ENCODE results near the gene MARCHF11. TPM values are rescaled to one million over a fixed set of nuclear protein-coding genes. Genes with fewer than 3 reads are reported as not detected.

The MARCHF11 gene
- total and polyA plus RNA-seq, 2 of the 8 experiments (the other 6 are each of a cell fraction or from before 2014, with no cell fraction given), result 0.27 to 0.82 TPM

GRCh38 chr5:16064135-16064893 lies 115.3 kb downstream of the MARCHF11 start:
- Histone ChIP-seq H3K4ac (replicated peaks; ENCODE audit: insufficient read length, low read depth, low read length) (no peak overlapping the region), H4K20me1 (replicated peaks in 1 of 2; ENCODE audit: control insufficient read depth in 1 of 2, insufficient read depth in 2 of 2, low read length in 2 of 2) (no peaks in the 10 kb centered on the region), H3K23me2 (ENCODE audit: low read depth, low read length) (0 out of 2 replicates have a peak, but pooled peaks cover 2% of the 10 kb centered on the region), H3K27me3 (replicated peaks in 1 of 4; ENCODE audit: control insufficient read depth in 3 of 4, extremely low read depth in 1 of 4, insufficient read depth in 3 of 4, low read length in 3 of 4) (peaks cover 0 to 1% (median 0%) of the 10 kb centered on the region in 4 experiments; a peak in 1 of 7 replicates), H3K9me3 (ENCODE audit: insufficient read depth in 2 of 2, low read depth in 1 of 2, low read length in 1 of 2) (no peaks in the 10 kb centered on the region), H3K27ac (ENCODE audit: low read depth, low read length) (no peak overlapping the region), H4K5ac (ENCODE audit: insufficient read length, low read depth, low read length) (no peak overlapping the region), H3K79me2 (ENCODE audit: control insufficient read depth in 1 of 2, insufficient read depth in 2 of 2, low read length in 2 of 2) (no peaks in the 10 kb centered on the region), H2BK15ac (ENCODE audit: low read length) (no peak overlapping the region), H2BK20ac (ENCODE audit: low read length) (no peak overlapping the region), H3K9ac (replicated peaks in 1 of 4; ENCODE audit: extremely low read depth in 1 of 4, low read depth in 3 of 4, low read length in 3 of 4) (no peak overlapping the region), H3K56ac (replicated peaks; ENCODE audit: insufficient read length, low read depth, low read length) (no peak overlapping the region), H2AK5ac (ENCODE audit: low read depth, low read length) (no peak overlapping the region), H3K79me1 (ENCODE audit: low read depth, low read length) (no peaks in the 10 kb centered on the region), H3K18ac (ENCODE audit: extremely low read depth, low read length) (no peak overlapping the region), H2BK120ac (replicated peaks; ENCODE audit: low read depth, low read length) (no peak overlapping the region), H3K4me1 (replicated peaks in 1 of 4; ENCODE audit: control insufficient read depth in 3 of 4, insufficient read depth in 4 of 4, low read length in 3 of 4) (no peaks in the 10 kb centered on the region), H4K8ac (ENCODE audit: extremely low read depth, insufficient read depth, low read length) (no peak overlapping the region), H2AFZ (ENCODE audit: low read length) (no peak overlapping the region), H3K4me2 (ENCODE audit: insufficient read depth in 1 of 2, low read depth in 2 of 2, low read length in 2 of 2) (no peak overlapping the region), H4K91ac (replicated peaks; ENCODE audit: insufficient read length, low read length) (no peak overlapping the region), H3K14ac (ENCODE audit: insufficient read length) (no peak overlapping the region), H2BK12ac (ENCODE audit: low read depth, low read length) (no peak overlapping the region), H2BK5ac (ENCODE audit: low read depth, low read length) (no peak overlapping the region), H3K36me3 (ENCODE audit: control insufficient read depth in 2 of 4, insufficient read depth in 4 of 4, low read length in 3 of 4) (no peaks in the 10 kb centered on the region), H3K23ac (ENCODE audit: insufficient read length) (no peak overlapping the region), H3K4me3 (ENCODE audit: extremely low read depth in 1 of 4, insufficient read depth in 2 of 4, low read depth in 3 of 4, low read length in 4 of 4) (no peak overlapping the region)
- no peak for DNase-seq (ENCODE audit: low read depth in 1 of 2, low spot score in 2 of 2)
- POLR2A ChIA-PET (ENCODE audit: partially characterized antibody), result no interaction called here
- CTCF ChIA-PET (ENCODE audit: partially characterized antibody), result interaction anchor here (1.1 to 1.2 kb wide), 2 partner anchors 16 to 22 kb away, joined by 3 read pairs; no protein-coding TSS in a partner anchor
- no peak for FAIRE-seq
- 89% methylated on average over 9 of the region's 9 CpGs; no CpG with 5 or more reads in 1 of the 2 experiments for WGBS, 2 experiments (ENCODE audit: extremely low coverage in 1 of 2, insufficient coverage in 1 of 2, insufficient read length in 1 of 2, insufficient replicate concordance in 2 of 2, low coverage in 1 of 2, low lambda C conversion rate in 2 of 2, missing lambda C conversion rate in 1 of 2)
- TF ChIP-seq CTCF (IDR thresholded peaks at IDR 0.05; ENCODE audit: control extremely low read depth in 1 of 3, insufficient read depth in 1 of 3, low read depth in 1 of 3, low read length in 3 of 3) (peak in 1 of 3 experiments; percentile 17; a peak in 2 of 4 replicates), USF2 (IDR thresholded peaks at IDR 0.05; ENCODE audit: low read length) (no peak), RAD21 (IDR thresholded peaks at IDR 0.05 in 1 of 2, conservative IDR thresholded peaks at IDR 0.05 in 1 of 2; ENCODE audit: low read depth in 2 of 2, low read length in 2 of 2) (peak; percentile 45 to 49; a peak in 3 of 4 replicates), KDM5A (IDR thresholded peaks at IDR 0.05; ENCODE audit: low read length) (no peak), YY1 (IDR thresholded peaks at IDR 0.05; ENCODE audit: low read depth, low read length) (no peak), JUND (IDR thresholded peaks at IDR 0.05; ENCODE audit: low read length) (no peak), RBBP5 (IDR thresholded peaks at IDR 0.05; ENCODE audit: borderline replicate concordance, low read depth, low read length) (no peak), KDM4A (IDR thresholded peaks at IDR 0.05; ENCODE audit: low read depth, low read length, severe bottlenecking) (no peak)

Data from H1 (cell line).